ENCODE measurements around the gene ADAM12. TPM values are rescaled to one million over a fixed set of nuclear protein-coding genes. Genes with fewer than 3 reads are reported as not detected.
A peak's percentile ranks its signal among the peaks of the same experiment; 100 is the strongest.

The ADAM12 gene
- total and polyA plus RNA-seq, 2 of the 13 experiments (the other 11 are each of a cell fraction or from before 2014, with no cell fraction given) = not detected

- 14% methylated on average over 4 of the region's 4 CpGs for WGBS (ENCODE audit: low lambda C conversion rate)
- no peak for TF ChIP-seq SATB2 (CRISPR knock-in tag; IDR thresholded peaks at IDR 0.05)
- TF ChIP-seq ATF7 (IDR thresholded peaks at IDR 0.05) = peak; percentile 31; the same call in 1 of the 2 replicates
- TF ChIP-seq ATF7 (CRISPR knock-in tag; IDR thresholded peaks at IDR 0.05) = no peak
- no peak for FAIRE-seq
- intact Hi-C loops (cut with micrococcal nuclease; ENCODE audit: unreplicated experiment) (no loop called here), in situ Hi-C loops (cut with HindIII; ENCODE audit: extremely low pct_ligation_motif_present, low pct_unique_long_range_greater_than_20kb) (no loop called here)
- Histone ChIP-seq H3K9me3 (ENCODE audit: low read length) (no peaks in the 10 kb centered on the region), H3K36me3 (replicated peaks in 1 of 2; ENCODE audit: control insufficient read depth in 1 of 2, insufficient read depth in 2 of 2, low read length in 2 of 2) (no peaks in the 10 kb centered on the region), H3K9ac (ENCODE audit: insufficient read depth, low read depth, low read length) (no peak overlapping the region), H3K79me2 (ENCODE audit: insufficient read depth, low read length) (no peaks in the 10 kb centered on the region), H3K4me2 (ENCODE audit: low read depth, low read length) (no peak overlapping the region; the same call in 1 of the 2 replicates), H3K27ac (ENCODE audit: extremely low read length, insufficient read depth, low read length) (no peak overlapping the region), H2AFZ (ENCODE audit: low read length) (no peak overlapping the region), H3K4me3 (replicated peaks in 1 of 3; ENCODE audit: insufficient read depth in 1 of 3, low read depth in 2 of 3, low read length in 3 of 3) (no peak overlapping the region), H3K4me1 (ENCODE audit: insufficient read depth, low read length) (no peaks in the 10 kb centered on the region), H4K20me1 (ENCODE audit: insufficient read depth, low read length) (no peaks in the 10 kb centered on the region), H3K27me3 (ENCODE audit: control insufficient read depth in 1 of 2, insufficient read depth in 2 of 2, low read length in 2 of 2) (peaks cover 5 to 47% of the 10 kb centered on the region in 2 experiments)
- no peak for ATAC-seq
- no TSS peak for BruUV-seq (replicated peaks)
- ChIA-PET CTCF (ENCODE audit: low intra/inter-chr PET ratio, low total read pairs) (no interaction called here), POLR2A (no interaction called here)
- no peak for DNase-seq (ENCODE audit: low spot score)
Observed at GRCh38 chr10:126042354-126042753, 345.9 kb downstream of the ADAM12 start.

- H3K4me3 ChIP-seq (replicated peaks in 1 of 3; ENCODE audit: insufficient read depth in 1 of 3, low read depth in 2 of 3, low read length in 3 of 3) = no peak overlapping the region
- ATAC-seq (peak; percentile 77), FAIRE-seq (no peak), DNase-seq (ENCODE audit: low spot score) (peak; percentile 37)
- in situ Hi-C loops (cut with HindIII; ENCODE audit: extremely low pct_ligation_motif_present, low pct_unique_long_range_greater_than_20kb) (no loop called here), intact Hi-C loops (cut with micrococcal nuclease; ENCODE audit: unreplicated experiment) (no loop called here)
- H3K9me3 ChIP-seq (ENCODE audit: low read length) = no peaks in the 10 kb centered on the region
- ChIA-PET POLR2A (no interaction called here), CTCF (ENCODE audit: low intra/inter-chr PET ratio, low total read pairs) (no interaction called here)
- no peaks in the 10 kb centered on the region for H3K4me1 ChIP-seq (ENCODE audit: insufficient read depth, low read length)
- H3K4me2 ChIP-seq (ENCODE audit: low read depth, low read length) = peak overlapping the region; percentile 21; the same call in 1 of the 2 replicates
- H3K36me3 ChIP-seq (replicated peaks in 1 of 2; ENCODE audit: control insufficient read depth in 1 of 2, insufficient read depth in 2 of 2, low read length in 2 of 2) = no peaks in the 10 kb centered on the region
- TF ChIP-seq SKI (IDR thresholded peaks at IDR 0.05; ENCODE audit: partially characterized antibody) (peak; percentile 34), BHLHE40 (IDR thresholded peaks at IDR 0.05; ENCODE audit: low read length) (peak; percentile 58; the same call in 1 of the 2 replicates), RFX3 (CRISPR knock-in tag; IDR thresholded peaks at IDR 0.05) (peak; percentile 59), ELF1 (CRISPR knock-in tag; IDR thresholded peaks at IDR 0.05) (peak; percentile 28; the same call in 1 of the 2 replicates), HNF4A (CRISPR knock-in tag; IDR thresholded peaks at IDR 0.05) (no peak), ZNF3 (CRISPR knock-in tag; IDR thresholded peaks at IDR 0.05) (no peak), RFX1 (IDR thresholded peaks at IDR 0.05) (peak; percentile 66), MAX (IDR thresholded peaks at IDR 0.05) (no peak)
- no TSS peak for BruUV-seq (replicated peaks)
- H3K27me3 ChIP-seq (ENCODE audit: control insufficient read depth in 1 of 2, insufficient read depth in 2 of 2, low read length in 2 of 2) = peaks cover 5 to 44% of the 10 kb centered on the region in 2 experiments
- H4K20me1 ChIP-seq (ENCODE audit: insufficient read depth, low read length) = no peaks in the 10 kb centered on the region
- no peak overlapping the region for H3K9ac ChIP-seq (ENCODE audit: insufficient read depth, low read depth, low read length)
- no peak overlapping the region for H3K27ac ChIP-seq (ENCODE audit: extremely low read length, insufficient read depth, low read length)
- H2AFZ ChIP-seq (ENCODE audit: low read length) = no peak overlapping the region
- H3K79me2 ChIP-seq (ENCODE audit: insufficient read depth, low read length) = no peaks in the 10 kb centered on the region
- 2% methylated on average over 9 of the region's 12 CpGs for WGBS (ENCODE audit: low lambda C conversion rate)
Observed at GRCh38 chr10:126041804-126042231, 346.5 kb downstream of the ADAM12 start.
